Heart right ventricle (tissue), 16 donors: Measurements from ENCODE around the gene B4GALT5. TPM values are rescaled to one million over a fixed set of nuclear protein-coding genes. Genes with fewer than 3 reads are reported as not detected.
"Not testable (repeated sequence)": the region's sequence is repeated elsewhere in the genome, so short reads cannot be mapped to it uniquely, and the experiment has no call there.

Experiments
- ATAC-seq, 8 donors: fragments of 200-7000 bp; cut with Tn5 transposase; one replicate each; pipeline ENCODE4 v1.9.1; 2020; ENCODE audit warnings: mild to moderate bottlenecking in 8 of 8, moderate library complexity in 8 of 8, moderate number of reproducible peaks in 1 of 8
- DNase-seq, 2 donors: peaks; one replicate each; pipeline ENCODE4 v3.0.0-alpha.2; 2020
- H3K27ac ChIP-seq, 10 donors: fragments of 200-600 bp; sonication (generic) in 2 of 10; one replicate each; pipeline versions ENCODE4 v1.5.0 to v1.8.0; 2020 to 2022; ENCODE audit warnings: mild to moderate bottlenecking in 3 of 10
- H3K27me3 ChIP-seq, 7 donors: fragments of 200-600 bp; one replicate each; pipeline ENCODE4 v1.8.0; 2021 to 2022; ENCODE audit warnings: mild to moderate bottlenecking in 2 of 7
- H3K36me3 ChIP-seq, 9 donors: fragments of 200-600 bp; sonication (generic) in 1 of 9; one replicate each; pipeline versions ENCODE4 v1.5.0 to v1.8.0; 2020 to 2022; ENCODE audit warnings: mild to moderate bottlenecking in 2 of 9
- H3K4me1 ChIP-seq, 9 donors: fragments of 200-600 bp; sonication (generic) in 1 of 9; one replicate each; pipeline versions ENCODE4 v1.5.0 to v1.8.0; 2020 to 2022; ENCODE audit warnings: mild to moderate bottlenecking in 4 of 9
- H3K4me3 ChIP-seq, 10 donors: fragments of 200-600 bp; sonication (generic) in 2 of 10; one replicate each; pipeline versions ENCODE4 v1.5.0 to v1.8.0; 2020 to 2022; ENCODE audit warnings: mild to moderate bottlenecking in 7 of 10, moderate library complexity in 2 of 10
- H3K9me3 ChIP-seq, 11 donors: fragments of 200-600 bp in 10 of 11; sonication (generic) in 2 of 11; one replicate each; pipeline versions ENCODE4 v1.5.0 to v1.8.0; 2013 to 2022; ENCODE audit warnings: mild to moderate bottlenecking in 2 of 11, control low read depth in 1 of 11, moderate library complexity in 1 of 11
- CTCF ChIP-seq, 9 donors: fragments of 200-600 bp; sonication (generic) in 2 of 9; IDR thresholded peaks; one replicate each; pipeline versions ENCODE4 v1.5.0 to v1.8.0; 2021 to 2022; ENCODE audit warnings: antibody characterized with exemption in 9 of 9, mild to moderate bottlenecking in 5 of 9, moderate library complexity in 1 of 9
- WGBS, 2 donors: extraction: QIAGEN DNeasy Blood & Tissue Kit; methylation state at CpG; one replicate each; pipeline ENCODE4 v1.1.7; 2013; ENCODE audit warnings: inconsistent platforms in 1 of 2; 5-methylcytosine and 5-hydroxymethylcytosine counted together
- intact Hi-C, 10 donors: fragments of 100-400 bp; cut with DNase I; formaldehyde crosslinking; loops; one replicate each; pipeline versions ENCODE4 v1.11.1 to v1.14.2; 2022
- polyA plus RNA-seq, 2 donors: library from polyadenylated mRNA; stranded (reverse); fragments of 200-250 nt; gene quantifications; one replicate each; pipeline ENCODE4 v1.2.3, GENCODE V29; 2013
- total RNA-seq, 10 donors: library from RNA; stranded (reverse); fragmentation: NEBNext Ultra II Directional in 3 of 10; extraction: Animal tissue kit (Norgen Biotek cat#: 25700) in 3 of 10; gene quantifications; one replicate each; pipeline versions ENCODE4 v1.2.1 to v1.2.4, GENCODE V29; 2021 to 2023
- donor health status: Arrhythmogenic right ventricular cardiomyopathy.
- donor health status: ischemic (EF 13 %, LVEDD 7.1; RV severe dilation, severe dysfunction).
- donor health status: healthy with polysubstance abuse.
- donor health status: DM: no; HTN: yes; CAD: no.
- donor health status: DM: no; HTN: no; CAD: no.
- donor health status: ischemic (EF 25% LVEDD 6.9; RV normal size, moderate dysfunction).
- donor health status: ischemic (EF 25% LVEDD 5.7; RV mildly dilated, moderate dysfunction).
- donor health status: healthy.
- donor health status: DM: yes; HTN: yes; CAD: no.
- donor health status: Ischemic cardiomyopathy.
- donor health status: ischemic (EF 35%, LVEDD 5.7; RV mildly dilated, moderate dysfunction).
- donor health status: nonischemic (EF 11% LVEDD 7.7; RV severe dilation, severe dysfunction).
- donor health status: DM: yes; HTN: yes; CAD: no.
- donor health status: PGD.
- donor health status: ischemic (EF 29% LVEDD 5.4; RV normal size, mild dysfunction).
- donor health status: nonischemic (EF 23%, LVEDD 6.1; RV moderate dilation, normal function).

The B4GALT5 gene
- total and polyA plus RNA-seq, 12 donors = 7.4 to 61.6 (median 29.6) TPM

- Histone ChIP-seq H3K9me3 (no peaks in the 10 kb centered on the region), H3K27me3 (no peaks in the 10 kb centered on the region), H3K4me3 (peak overlapping the region in 7 of 10 donors; percentile 79 to 99 (median 98)), H3K4me1 (peaks cover under 1 to 68% (median 57%) of the 10 kb centered on the region in 9 donors), H3K36me3 (no peaks in the 10 kb centered on the region), H3K27ac (peak overlapping the region in 7 of 10 donors; percentile 11 to 98 (median 95))
- ATAC-seq = no peak
- intact Hi-C loops = loop anchor here in 7 of 10 donors (5.0 to 10.0 kb wide), 6 partner anchors 74 to 101 kb away; partner anchors contain the start of gene SLC9A8 (in 3 of the 7)
- no peak for DNase-seq
- no peak for TF ChIP-seq CTCF (IDR thresholded peaks at IDR 0.05)
- 54 to 74% methylated on average over 3 of the region's 3 CpGs for WGBS, 2 donors
These were observed 2.1 kb downstream of the B4GALT5 start for GRCh38 chr20:49711667-49711987.

- TF ChIP-seq CTCF (IDR thresholded peaks at IDR 0.05) = no peak
- ATAC-seq (no peak), DNase-seq (no peak)
- Histone ChIP-seq H3K27me3 (no peaks in the 10 kb centered on the region), H3K9me3 (no peaks in the 10 kb centered on the region), H3K4me3 (peak overlapping the region in 4 of 10 donors; percentile 1 to 98 (median 88)), H3K27ac (peak overlapping the region in 4 of 10 donors; percentile 11 to 98 (median 96)), H3K4me1 (peaks cover 4 to 73% (median 61%) of the 10 kb centered on the region in 9 donors), H3K36me3 (no peaks in the 10 kb centered on the region)
- intact Hi-C loops = loop anchor here in 7 of 10 donors (5.0 to 10.0 kb wide), 6 partner anchors 74 to 101 kb away; partner anchors contain the start of gene SLC9A8 (in 3 of the 7)
- WGBS, 2 donors = 30 to 56% methylated on average over 3 of the region's 3 CpGs
These were observed 2.6 kb downstream of the B4GALT5 start for GRCh38 chr20:49710971-49711666.

- WGBS, 2 donors = 74 to 87% methylated on average over 3 of the region's 3 CpGs
- Histone ChIP-seq H3K4me3 (no peak overlapping the region), H3K36me3 (no peaks in the 10 kb centered on the region), H3K4me1 (peaks cover 4 to 91% (median 61%) of the 10 kb centered on the region in 9 donors), H3K9me3 (no peaks in the 10 kb centered on the region), H3K27ac (peak overlapping the region in 6 of 10 donors; percentile 19 to 69 (median 50)), H3K27me3 (no peaks in the 10 kb centered on the region)
- ATAC-seq = no peak
- intact Hi-C loops = loop anchor here in 1 of 10 donors (5.0 kb wide), 1 partner anchor 70 kb away; no protein-coding TSS in a partner anchor
- no peak for TF ChIP-seq CTCF (IDR thresholded peaks at IDR 0.05)
- DNase-seq = no peak
These were observed 6.6 kb downstream of the B4GALT5 start for GRCh38 chr20:49707118-49707517.

- DNase-seq (no peak), ATAC-seq (peak in 4 of 8 donors; percentile 31 to 61 (median 48))
- no peaks in the 10 kb centered on the region for H3K27me3 ChIP-seq
- H3K36me3 ChIP-seq = no peaks in the 10 kb centered on the region
- H3K4me1 ChIP-seq = peaks cover 4 to 91% (median 56%) of the 10 kb centered on the region in 9 donors
- H3K4me3 ChIP-seq = no peak overlapping the region
- no peaks in the 10 kb centered on the region for H3K9me3 ChIP-seq
- WGBS, 2 donors = 40 to 55% methylated on average over 5 of the region's 5 CpGs
- no peak for TF ChIP-seq CTCF (IDR thresholded peaks at IDR 0.05)
- intact Hi-C loops = loop anchor here in 1 of 10 donors (5.0 kb wide), 1 partner anchor 69 kb away; no protein-coding TSS in a partner anchor
- peak overlapping the region in 7 of 10 donors; percentile 11 to 69 (median 45) for H3K27ac ChIP-seq
These were observed 7.0 kb downstream of the B4GALT5 start for GRCh38 chr20:49706630-49707091.

GRCh38 chr20:49705893-49706292 is 7.8 kb downstream of the B4GALT5 start:
- peaks cover 4 to 91% (median 53%) of the 10 kb centered on the region in 9 donors for H3K4me1 ChIP-seq
- not testable (repeated sequence) for H3K9me3 ChIP-seq, H3K4me3 ChIP-seq, DNase-seq, ATAC-seq, H3K36me3 ChIP-seq, H3K27me3 ChIP-seq
- 89 to 92% methylated on average over 5 of the region's 5 CpGs for WGBS, 2 donors
- intact Hi-C loops = loop anchor here in 1 of 10 donors (5.0 kb wide), 1 partner anchor 69 kb away; no protein-coding TSS in a partner anchor
- peak overlapping the region in 1 of 10 donors; percentile 69 for H3K27ac ChIP-seq
